ENCODE measurements around the gene FANCE.
A peak's percentile ranks its signal among the peaks of the same experiment; 100 is the strongest.

FANCE gene

DNA sequence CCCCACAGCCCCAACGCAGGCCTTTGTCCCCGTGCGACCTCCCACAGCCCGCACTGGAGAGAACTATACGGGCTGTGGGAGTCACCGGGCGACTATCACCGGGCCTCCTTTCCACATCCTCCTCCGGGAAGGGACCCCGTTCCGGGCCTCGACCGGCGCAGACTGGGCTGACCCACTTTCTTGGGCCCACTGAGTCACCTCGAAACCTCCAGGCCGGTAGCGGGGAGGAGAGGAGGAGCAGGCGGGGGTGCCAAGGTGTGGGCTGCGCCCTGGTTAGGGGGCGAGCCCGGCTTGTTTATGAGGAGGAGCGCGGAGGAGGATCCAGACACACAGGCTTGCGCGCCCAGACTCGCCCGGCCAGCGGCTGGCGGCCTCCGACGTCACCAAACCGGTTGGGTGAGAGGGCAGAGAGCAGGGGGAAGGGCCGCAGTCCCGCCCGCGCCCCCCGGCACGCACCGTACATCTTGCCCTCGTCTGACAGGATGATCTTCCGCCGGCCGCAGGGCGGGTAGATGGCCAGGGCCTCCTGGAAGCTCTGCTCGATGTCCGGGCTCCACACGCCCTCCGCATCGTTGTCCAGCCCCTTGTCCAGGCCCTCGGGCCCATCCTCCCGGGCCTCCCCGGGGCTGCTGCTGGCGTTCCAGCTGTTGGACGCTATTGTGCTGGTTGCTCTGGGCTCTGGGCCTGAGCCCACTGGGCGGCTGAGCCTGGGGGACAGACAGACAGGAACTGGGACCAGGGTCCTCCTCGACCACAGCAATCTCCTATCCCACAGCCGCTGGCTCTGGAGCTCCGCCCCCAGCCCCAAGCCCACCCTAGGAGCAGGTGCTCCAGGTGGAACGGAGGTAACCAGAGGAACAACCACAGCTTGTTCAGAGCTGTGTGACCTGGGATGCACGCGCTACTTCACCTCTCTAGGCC lies 34.1 kb downstream of the FANCE start:
- no peak for DNase-seq

DNA sequence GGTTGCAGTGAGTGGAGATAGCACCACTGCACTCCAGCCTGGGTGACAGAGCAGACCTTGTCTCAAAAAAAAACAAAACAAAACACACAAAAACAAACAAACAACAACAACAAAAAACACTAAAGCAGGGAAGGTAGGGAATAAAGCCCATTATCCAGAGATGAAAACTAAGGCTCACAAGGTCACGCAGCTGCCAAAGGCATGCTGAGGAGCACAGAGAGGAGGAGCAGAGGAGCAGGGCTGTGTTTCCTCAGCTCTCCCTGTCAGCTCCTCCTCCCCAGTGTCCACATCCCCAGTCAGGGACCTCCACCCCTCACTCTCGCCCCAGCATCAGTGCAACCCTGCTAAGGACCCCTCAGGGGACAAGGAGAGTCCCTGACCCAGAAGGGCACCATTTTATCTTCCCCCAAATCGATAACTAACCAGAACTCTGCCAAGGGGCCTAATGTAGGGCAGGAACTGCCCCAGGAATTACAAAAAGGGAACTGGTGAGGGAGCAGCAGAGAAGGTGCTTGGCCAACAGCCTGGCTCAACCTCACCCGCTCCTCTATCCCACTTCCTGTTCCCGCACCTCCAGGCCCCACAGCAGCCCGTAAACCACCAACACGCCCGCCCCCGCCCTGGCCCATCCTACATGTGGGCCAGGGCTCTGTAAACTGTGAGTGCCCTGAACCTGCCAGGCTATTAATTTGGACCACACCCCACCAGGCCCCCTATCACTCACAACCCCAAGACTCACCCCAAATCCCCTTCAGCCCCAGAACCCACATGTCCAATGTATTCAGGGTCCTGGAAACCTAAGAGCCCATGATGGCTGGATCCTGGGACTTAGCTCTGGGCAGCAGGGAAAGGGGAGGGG lies 35.7 kb downstream of the FANCE start:
- DNase-seq = no peak

DNA sequence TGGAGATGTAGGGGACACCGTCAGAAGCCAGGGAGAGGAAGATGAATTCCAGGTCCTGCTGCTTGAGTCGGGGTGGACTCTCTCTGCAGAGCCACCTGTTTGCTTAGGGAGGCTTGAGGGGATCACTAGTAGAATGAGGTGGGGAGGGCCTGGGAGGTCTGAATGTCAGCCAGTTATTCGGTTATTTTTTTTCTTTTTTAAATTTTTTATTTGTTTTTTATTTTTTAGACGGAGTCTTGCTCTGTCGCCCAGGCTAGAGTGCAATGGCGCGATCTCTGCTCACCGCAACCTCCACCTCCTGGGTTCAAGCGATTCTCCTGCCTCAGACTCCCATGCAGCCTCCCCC lies 36.4 kb downstream of the FANCE start:
- DNase-seq = no peak

DNA sequence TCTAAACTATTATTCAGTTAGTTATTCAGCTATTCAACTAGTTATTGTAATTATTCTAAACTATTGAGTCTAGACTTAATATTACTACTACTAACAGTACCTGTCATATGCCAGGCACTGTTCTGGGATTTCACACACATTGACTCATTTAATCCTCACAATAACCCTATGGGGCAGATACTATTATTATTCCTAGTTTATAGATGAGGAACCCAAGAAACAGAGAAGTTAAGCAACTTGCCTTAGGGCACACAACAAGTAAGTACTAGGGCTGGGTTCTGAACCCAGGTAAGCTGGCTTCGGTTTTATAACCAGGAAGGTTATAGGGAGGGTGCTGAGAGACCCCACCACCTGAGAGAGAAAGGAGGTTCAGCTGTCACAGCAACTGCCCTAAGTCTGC lies 36.9 kb downstream of the FANCE start:
- DNase-seq = no peak

DNA sequence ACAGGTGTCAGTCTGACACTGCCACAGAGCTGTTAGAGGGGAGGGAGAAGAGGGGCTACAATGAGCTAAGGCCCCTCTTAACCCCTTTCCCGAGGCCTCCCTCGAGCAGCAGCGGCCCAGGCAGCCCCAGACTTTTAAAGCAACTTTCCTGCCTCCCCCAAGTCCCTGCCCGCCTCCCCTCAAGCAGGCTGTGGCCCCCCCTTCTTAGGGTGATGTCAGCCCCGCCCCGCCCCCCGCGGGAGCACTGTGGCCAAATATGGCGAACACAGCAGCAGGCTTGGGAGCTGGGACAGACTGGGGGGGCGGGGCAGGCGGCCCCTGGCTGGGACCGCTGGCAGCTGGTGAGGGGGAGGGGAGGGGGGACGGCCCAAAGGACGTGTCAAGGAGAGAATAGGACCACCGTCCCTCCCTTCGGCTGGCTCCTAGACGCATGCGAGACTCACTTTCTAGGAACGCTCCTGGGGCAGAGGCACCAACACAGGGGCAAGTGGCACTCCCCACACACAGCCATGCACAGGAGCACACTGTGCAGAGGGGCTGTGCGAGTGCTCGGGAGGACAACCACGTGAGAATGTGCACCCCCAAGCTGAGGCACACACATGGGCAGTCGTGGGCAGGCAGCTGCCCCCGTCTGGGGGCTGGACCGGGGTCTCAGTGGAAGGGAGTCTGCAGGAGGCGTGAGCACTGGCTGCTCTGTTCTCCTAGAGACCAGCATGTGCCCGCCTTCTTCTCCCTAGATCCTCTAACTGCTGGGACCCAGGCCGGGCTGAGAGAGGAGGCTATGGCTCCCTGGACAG lies 38.1 kb downstream of the FANCE start:
- no peak for DNase-seq

DNA sequence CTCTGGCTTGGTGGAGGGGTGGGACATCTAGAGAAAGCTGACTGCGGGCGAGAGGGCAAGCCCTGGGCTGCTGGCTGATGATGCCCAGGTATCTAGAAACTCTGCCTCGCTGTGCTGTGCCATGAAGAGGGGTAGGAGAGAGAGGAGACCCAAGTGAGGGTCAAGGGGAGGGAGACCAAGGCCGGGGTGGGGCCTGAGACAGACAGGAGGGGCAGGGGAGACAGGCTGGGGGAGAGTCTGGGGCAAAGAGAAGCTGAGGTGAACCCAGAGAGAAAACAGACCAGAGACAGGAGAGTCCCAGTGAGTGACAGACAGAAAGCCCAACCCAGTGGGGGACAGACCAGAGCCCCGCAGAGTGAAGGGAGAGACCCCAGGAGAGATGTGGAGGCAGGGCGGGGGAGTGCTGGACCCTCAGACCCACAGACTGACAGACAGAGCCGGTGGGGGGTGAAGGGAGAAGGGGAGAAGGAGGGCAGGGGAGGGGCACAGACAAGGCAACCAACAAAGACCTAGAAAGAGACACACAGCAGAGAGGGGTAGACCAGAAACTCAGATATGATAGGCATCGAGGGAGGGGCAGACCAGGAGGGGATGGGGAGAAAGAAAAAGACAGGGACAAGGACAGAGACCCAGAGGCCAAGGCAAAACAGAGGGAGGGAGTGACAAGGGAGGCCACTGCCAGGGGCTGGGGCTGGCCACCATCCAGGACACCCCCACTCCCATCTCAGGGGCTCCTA lies 38.9 kb downstream of the FANCE start:
- DNase-seq = no peak

DNA sequence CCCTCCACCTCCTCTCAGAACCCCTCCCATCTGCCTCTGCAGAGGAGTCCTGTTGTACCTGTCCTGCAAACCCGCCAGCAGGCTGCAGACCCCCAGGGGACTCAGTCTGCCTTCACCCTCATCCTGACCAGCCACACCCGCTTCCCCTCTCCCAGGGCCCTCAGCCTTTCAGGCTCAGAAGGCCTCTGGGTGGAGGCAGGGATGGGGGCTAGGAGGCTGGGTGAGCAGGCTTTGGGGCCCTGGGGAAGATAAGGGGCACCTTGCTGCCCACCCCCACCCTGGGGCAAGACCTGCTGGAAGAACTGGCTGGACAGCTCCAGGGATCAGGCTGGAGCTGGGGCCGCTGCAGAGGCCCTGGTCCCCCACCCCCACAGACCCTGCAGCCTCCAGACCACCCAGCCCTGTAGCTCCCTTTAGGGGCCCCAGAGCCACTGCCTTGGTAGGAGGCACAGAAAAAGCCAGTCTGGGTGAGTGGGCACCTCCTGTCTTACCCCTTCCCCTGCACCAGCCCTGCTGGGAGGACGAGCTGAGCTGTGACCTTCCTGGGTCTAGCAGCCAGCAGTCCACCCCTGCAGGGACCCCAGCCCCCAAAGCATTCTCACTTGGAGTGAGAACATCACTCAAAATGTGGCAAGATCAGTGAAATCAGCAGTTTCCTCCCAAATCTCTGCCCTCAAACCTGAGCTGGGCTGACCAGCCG lies 39.6 kb downstream of the FANCE start:
- DNase-seq = no peak

DNA sequence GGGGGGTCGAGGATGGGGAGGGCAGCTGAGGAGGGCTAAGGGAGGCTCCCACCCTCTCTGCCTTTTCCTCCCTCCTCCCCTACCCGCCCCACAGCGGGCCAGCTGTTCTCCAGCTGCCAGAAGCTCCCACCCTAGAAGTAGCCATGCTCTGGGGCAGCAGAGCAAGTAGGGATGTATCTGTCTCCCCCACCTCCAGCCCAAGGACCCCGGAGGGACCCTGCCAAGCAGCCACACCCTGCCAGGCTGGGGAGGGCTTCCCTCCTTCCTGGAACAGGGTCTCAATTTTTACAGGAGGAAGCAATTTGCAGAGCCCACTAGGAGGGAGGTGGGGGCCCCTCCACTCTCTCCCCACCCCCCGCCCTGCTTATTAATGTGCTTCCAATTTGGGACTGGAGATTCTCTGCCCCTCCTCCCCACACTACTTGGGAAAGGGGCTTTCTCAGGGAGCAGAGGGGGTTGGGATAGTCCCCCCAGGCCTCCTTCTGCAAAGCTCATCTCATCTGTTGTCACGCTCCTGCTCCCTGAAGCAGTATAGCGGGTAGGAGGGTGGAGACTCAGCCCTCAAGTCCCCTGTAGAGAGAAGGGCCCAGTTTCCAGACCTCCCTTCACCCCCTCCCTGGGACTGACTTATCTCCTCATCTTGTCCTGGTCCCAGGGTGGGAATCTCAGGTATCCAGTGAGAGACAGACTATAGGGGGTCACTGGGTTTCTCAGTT lies 40.3 kb downstream of the FANCE start:
- DNase-seq = no peak

DNA sequence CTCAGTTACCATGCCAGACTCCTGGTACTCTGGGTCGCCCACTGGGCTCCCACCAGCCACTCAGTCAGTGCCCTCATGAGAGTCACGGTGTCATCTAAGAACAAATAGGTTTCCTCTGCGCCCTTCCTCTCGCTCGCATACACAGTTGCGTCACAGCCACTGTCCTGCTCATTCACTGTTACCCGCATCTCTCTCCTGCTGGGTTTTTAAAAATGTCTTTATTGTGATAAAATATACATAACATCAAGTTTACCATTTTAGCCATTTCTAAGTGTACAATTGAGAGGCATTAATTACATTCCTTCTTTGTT lies 40.8 kb downstream of the FANCE start:
- DNase-seq = no peak

DNA sequence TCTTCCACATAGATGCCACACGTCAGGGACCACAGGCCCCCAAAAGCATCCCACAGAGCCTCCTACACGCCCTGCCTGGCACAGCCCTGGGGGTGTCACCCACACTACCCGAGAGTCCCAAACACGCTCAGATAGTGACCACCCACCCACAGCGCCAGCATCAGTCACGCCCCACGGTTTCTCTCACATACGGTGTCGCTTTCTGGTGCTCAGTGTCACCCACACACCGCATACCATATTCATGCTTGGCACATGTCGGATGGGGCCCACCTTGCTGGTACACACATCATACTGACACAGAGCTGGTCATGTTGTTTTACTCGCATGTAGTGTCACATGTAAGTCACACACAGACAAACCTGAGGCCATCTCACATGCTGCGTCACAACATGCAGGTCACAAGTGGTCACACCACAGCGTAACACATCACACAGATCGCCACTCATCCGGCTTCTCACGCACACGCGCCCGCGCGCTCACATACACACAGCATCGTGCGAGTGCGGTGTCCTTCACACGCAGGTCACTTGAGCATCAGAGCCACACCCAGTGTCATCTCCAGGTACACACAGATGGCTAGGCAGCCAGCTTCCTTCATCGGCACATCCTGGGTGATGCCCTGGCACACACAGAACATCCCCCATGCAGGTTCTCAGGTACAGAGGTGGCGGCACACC lies 41.3 kb downstream of the FANCE start:
- no peak for DNase-seq

DNA sequence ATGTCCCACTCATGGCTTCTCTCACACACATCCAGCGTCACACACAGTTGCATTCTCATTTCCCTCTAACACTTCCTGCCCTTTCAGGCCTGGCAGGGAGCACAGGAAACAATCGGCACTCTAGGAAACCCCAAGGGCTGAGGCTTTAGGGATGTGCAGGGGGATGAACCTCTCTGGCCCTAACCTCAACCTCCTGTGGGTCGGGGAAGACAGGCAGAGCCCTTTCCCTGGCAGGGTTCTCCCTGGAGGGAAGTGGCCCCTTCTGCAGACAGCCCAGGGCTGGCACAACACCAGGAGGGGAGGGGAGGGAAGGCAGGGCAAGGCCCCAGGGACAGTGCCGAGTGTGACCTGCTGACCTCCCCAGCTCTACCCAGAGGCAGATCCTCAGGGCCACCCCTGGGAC lies 42.0 kb downstream of the FANCE start:
- no peak for DNase-seq

DNA sequence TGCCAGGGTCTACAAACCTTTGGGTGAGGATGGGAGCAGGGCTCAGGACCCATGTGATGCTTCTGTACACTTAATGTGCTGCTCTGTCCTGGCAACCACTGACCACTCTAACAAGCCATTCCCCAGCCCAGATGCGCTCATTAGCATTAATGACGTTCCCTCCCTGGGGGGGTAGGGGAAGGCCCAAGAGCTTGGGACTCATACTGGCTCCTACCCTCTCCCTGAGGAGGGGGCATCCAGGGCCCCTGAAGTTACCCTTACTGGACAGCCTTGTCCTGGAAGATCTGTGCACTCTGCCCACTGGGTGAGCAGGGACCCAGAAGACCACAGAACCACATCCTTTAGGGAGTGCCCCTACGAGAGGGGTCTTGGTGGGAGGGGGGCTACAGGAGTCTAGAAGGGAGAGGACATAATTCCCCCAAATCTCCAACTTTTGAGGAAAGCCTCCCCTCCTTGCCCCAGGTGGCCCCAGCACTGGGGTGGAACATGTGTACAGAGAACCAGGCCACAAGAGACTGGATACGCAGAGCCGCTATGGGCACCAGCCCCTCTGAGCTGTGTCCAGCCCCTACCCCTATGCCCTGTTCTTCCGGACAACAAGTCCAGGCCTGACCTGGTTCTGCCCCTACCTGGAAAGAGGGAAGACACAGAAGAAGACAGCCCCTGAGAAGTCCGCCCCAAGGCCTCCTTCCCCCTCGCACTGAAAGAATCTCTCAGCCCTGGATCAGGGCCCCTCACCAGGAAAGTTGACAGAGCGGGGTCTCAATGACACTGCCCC lies 43.3 kb downstream of the FANCE start:
- DNase-seq = no peak

DNA sequence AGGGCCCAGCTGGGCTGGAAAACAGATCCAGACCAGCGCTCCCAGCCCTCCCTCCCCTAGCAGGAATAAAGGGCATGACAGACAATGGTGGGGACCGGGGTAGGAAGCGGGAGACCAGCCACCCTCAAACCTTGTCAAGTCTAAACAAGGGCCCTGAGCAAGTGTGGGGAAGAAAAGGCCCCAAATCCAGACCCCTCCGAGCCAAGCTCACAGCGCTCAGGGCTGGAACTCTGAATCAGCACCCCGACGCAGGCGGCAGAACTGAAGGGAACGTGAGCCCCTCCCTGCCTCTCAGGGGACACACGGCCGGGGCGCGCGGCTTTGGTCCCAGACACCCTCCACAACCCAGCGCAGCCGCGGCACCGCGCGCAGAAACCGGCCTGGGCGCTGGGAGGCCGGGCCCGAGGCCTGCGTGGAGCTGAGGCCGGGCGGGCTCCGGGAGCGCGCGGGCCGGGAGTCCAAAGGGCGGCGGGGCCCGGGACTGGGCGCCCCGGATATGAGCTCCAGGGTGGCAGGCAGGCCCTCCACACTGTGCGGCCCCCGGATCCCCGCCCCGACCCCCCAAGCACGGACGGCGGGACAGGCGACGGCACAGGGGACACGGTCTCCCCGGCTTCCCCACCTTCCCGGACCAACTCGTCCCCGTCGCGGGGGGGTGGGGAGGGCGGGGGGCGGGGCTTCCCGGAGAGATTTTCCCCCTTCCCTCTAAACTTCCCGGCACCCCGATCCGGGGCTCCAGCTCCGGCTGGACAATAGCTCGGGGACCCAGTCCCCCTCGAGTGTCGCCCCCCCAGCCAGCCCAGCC lies 44.1 kb downstream of the FANCE start:
- no peak for DNase-seq

DNA sequence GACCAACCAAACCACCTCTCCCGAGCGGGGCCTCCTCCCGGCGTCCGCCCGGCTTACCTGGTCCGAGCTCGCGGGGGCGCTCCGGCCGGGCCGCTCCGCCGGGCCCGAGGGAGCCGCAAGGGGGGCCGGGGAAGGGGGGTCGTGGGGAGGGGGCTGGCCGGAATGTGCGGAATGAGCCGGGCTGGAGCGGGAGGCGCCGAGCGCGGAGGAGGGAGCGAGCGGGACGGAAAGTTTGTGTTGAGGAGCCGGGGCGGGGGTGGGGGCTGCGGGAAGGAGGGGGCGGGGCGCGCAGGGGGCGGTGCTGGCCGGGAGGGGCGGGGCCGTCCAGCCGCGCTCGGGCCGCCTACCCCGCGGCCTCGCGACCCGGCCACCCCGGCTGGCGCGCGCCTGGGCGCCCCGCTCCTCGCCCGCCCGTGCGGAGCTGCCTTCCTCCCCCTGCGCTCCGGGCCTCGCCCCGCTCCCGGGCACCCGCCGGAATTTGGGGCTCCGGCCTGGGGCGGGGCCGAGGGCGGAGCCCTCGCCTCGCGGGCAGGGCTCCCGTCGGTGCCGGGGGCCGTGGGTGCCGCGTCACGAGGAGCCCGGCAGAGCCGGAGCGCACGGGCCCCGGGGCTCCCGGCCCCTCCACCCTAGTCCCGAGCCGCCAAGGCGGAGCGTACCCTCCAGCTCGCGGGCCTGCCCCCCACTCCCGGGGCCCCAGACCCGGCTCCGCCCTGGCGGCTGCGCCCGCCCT lies 44.9 kb downstream of the FANCE start, which contains the start of gene TEAD3:
Gene TEAD3, minus strand, starts transcription at position 239 of the 730 bp plus-strand sequence.
- peak; percentile 56 for DNase-seq

DNA sequence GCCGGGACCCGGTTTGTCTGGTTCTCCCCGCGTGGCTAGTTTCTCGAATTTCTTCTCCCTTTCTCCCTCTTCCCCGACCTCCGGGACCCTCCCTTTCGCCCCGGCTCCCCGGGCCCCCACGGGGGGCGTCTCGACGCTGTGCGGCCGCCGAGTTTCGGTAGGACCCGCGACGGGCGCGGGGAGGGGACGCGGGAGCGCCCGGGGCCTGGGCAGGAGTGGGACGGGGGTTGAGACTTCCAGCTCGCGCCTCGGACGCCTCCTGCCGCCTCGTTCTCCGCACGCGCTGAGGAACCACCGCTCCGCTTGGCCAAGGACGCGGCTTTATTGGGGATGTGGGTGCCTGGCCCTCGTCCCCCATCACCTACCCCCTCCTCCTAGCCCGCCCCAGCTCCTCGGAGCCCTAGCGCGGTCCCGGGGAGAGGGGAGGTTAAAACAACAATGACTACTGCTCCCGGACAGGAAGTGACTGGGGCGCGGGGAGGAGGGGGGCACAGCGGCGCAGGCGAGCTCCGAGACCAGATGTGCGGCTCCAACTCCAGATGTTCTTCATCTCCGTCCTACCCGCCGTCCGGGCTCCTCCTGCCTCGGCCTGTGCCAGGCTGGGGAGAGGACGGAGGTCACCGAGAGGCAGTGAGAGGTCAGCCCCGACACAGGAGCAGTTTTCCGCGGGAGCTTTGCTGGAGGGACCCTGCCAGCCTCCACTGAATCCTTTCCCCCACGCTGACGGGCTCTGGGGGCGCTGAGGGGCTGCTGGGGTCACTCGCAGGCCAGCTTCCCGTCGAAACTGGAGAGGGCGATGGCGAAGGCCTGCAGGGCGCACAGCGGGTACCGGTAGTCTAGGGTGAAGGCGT lies 45.7 kb downstream of the FANCE start:
- peak; percentile 49 for DNase-seq

DNA sequence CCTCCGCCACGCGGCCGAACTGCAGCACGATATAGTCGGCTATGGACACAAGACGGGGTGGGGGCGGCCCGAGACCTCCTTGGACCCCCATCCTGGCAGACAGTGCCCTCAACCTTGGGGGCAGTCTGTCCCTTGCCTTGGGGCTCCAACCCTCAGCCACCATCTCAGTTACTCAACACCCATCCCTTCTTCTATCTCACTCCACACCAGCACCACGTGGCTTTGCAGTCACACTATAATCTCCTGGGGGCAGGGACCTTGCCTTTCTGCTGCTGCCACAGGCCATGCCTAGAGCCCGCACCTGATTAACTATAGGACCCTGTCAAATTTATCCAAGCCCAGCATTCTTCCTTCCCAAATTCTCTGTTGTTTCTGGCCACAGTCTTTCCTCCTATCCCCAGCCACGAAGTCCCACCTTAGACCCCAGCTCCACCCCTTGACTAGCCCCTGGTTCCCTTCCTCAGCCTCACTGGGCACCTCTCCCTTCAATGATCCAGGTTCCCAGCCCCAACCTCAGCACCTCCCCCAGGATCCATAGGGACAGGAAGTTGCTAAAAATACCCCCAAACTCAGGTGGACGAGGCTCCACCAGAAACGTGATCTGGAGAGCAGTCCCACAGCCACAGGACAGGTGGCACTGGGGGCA lies 46.4 kb downstream of the FANCE start:
- no peak for DNase-seq

DNA sequence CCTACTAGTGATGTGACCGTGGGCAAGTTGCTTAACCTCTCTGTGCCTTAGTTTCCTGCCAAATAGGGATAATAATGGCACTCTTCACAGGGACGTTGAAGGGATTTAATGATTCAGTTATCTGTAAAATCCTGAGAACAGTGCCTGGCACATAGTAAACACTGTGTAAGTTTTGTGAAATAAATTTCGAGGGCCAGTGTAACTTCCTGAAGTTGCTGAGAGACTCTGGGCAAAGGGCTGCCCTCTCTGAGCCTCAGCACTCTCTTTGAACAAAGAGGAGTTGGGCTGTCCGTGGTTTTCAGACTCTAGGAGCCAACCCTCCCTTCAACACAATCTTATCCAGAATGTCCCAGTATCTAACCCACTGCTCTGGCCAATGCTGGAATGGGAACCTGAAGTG lies 47.2 kb downstream of the FANCE start:
- DNase-seq = no peak

Data from activated CD8-positive, alpha-beta memory T cell treated with anti-CD3 and anti-CD28 coated beads, Interleukin-2, amount 50 U/mL, for 4 hours (primary cell).